Fibroblast of skin of back (primary cell): ENCODE results near the gene NCF2. TPM values are rescaled to one million over a fixed set of nuclear protein-coding genes. Genes with fewer than 3 reads are reported as not detected.
"Not testable (repeated sequence)": the region's sequence is repeated elsewhere in the genome, so short reads cannot be mapped to it uniquely, and the experiment has no call there.

Experiments
- DNase-seq: peaks from one replicate; pipeline ENCODE4 v3.0.0-alpha.2; 2013
- polyA plus RNA-seq, 2 experiments: library from polyadenylated mRNA; unstranded; fragments of 120-200 nt; gene quantifications; one replicate each; pipeline ENCODE4 v1.2.1, GENCODE V29; 2013; ENCODE audit not compliant: insufficient read length in 2 of 2

Gene NCF2, protein sequence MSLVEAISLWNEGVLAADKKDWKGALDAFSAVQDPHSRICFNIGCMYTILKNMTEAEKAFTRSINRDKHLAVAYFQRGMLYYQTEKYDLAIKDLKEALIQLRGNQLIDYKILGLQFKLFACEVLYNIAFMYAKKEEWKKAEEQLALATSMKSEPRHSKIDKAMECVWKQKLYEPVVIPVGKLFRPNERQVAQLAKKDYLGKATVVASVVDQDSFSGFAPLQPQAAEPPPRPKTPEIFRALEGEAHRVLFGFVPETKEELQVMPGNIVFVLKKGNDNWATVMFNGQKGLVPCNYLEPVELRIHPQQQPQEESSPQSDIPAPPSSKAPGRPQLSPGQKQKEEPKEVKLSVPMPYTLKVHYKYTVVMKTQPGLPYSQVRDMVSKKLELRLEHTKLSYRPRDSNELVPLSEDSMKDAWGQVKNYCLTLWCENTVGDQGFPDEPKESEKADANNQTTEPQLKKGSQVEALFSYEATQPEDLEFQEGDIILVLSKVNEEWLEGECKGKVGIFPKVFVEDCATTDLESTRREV
- polyA plus RNA-seq (2013, experiment 1 of 2; ENCODE audit: insufficient read length): 1.3 TPM
- polyA plus RNA-seq (2013, experiment 2 of 2; ENCODE audit: insufficient read length): 0.78 TPM

DNA sequence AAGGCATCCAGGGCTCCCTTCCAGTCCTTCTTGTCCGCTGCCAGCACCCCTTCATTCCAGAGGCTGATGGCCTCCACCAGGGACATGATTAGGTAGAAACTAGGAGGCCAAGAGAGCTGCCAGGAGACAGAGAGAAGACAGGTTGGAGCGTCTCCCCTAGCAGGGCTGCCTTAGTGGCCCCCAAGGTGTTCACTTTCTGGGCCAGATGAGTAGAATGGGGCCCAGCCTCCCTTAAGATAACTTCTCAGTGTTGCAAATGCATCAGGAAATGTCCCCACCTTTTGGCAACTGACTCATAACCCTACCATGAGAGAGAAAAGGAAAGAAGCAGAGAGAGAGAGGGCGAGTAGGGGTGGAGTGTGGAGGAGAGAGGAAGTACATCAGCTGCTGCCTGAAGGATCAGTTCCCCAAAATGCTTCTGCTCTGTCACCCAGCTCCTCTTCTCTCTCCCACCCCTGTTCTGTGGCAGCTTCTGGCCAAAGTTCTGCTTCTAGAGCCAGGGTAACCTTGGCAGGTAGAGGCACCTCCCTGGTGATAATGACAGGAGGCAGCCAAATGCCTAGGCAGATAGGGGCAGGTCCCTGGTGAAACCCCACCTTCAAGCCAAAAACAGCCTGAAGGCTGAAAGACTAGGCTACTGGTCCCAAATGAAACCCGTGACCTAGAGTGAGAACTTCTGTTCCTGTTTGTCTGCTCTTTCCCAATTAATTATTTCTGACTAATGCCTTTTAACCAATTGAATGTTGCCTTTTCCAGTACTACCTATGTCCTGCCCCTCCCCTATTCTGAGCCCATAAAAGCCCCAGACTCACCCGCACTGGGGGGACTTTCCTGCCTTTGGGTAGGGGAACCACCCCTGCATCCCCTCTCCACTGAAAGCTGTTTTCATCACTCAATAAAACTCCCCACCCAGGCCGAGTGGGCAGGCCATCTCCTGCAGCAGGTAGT is at the start of gene NCF2:
Gene NCF2, minus strand, starts transcription at position 216 of the 948 bp plus-strand sequence. Its CDS starts 130 bp downstream, at position 86.
- DNase-seq: no peak

DNA sequence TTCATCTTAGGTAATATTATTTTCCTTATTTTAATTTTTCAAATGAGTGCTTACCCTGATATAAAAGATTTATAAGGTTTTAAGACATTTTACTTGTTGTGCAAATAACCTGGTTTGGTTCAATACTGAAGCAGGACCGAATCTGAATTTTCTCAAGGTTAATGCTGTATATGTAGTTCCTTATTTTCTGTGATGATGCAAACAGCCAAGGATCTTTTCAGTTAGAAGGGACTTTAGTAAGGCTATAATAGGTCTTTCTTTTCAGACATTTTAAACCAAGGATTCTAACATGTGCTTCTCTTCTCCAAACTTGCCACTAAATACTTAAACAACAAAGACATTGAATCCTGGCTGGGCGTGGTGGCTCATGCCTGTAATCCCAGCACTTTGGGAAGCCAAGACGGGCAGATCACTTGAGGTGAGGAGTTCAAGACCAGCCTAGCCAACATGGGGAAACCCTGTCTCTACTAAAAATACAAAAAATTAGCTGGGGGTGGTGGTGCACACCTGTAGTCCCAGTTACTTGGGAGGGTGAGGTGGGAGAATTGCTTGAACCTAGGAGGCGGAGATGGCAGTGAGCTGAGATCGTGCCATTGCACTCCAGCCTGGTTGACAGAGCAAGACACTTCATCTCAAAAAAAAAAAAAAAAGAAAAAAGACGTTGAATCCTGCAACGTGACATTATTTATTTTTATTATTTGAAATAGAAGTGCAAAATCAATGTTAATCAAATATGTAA is 48.6 kb upstream of the NCF2 start:
- no peak for DNase-seq

DNA sequence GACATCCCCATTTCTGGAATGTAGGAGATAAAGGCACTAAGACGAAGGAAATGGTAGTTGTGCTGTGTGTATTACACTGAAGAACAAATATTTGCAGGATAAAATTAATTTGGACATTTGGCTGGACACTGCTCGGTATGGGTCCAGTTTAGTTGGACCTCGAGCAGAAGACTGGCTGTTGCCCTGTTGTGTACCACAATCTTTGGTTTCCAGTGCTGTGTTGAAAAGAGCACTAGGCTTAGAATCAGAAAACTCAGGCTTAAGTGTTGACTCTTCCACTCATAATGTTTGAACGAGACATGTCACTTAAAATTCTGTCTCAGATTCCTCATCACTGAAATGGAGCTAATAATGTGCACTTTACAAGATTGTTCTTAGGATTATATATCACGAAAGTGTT is 46.5 kb upstream of the NCF2 start:
- no peak for DNase-seq

DNA sequence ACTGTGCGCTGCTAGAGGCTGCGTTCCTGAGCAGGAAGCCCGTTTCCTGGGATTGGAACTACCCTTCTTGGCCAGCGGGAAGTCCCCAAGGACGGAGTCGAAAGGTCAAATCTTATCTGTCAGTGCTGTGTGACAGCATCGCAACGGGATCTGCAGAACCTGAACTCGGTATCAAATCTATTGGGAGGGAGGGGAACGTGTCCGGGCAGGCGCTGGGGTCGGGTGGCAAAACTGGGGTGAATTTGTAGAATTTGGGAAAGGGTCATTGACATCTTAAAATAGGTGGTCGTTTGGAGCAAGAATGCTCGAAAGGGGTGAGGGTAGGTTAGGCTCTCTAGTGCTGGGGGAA is 46.0 kb upstream of the NCF2 start:
- no peak for DNase-seq

DNA sequence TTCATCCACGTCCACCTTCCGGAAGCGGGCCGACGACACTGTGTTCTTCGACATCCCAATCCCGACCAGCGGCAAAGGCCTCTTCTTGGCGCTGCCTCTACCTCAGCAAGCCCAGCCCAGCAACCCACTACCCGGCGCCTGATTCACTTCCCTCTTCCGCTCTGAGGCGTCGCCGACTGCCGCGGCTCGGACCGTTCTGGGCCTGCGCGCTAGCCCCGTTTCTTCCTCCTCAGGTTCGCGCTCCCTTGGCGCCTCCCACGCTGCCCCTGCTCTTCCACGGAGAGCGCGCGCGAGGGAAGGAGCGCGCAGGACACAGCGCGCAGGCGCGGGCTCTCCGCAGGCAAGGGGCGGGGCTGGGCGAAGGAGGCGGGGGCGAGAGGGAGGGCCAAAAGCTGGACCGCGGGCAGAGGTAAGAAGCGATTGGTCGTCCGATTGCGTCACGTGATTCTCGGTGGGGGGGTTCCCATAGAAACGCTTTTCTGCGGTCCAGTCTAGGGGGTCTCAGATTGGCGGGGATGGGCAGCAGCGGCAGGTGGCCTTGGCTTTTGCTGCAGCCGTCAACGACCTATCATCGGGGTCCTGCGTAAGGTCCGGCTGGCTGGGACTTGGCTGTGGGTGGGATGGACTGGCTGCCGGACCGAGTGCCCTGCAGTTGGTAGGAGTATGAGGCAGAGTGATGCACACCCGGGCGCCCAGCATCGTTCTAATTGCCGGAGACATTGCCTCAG is 45.5 kb upstream of the NCF2 start, which contains the start of gene ARPC5:
Gene ARPC5, minus strand, starts transcription at position 178 of the 728 bp plus-strand sequence. Its CDS starts 124 bp downstream, at position 54.
- DNase-seq: peak; percentile 98

DNA sequence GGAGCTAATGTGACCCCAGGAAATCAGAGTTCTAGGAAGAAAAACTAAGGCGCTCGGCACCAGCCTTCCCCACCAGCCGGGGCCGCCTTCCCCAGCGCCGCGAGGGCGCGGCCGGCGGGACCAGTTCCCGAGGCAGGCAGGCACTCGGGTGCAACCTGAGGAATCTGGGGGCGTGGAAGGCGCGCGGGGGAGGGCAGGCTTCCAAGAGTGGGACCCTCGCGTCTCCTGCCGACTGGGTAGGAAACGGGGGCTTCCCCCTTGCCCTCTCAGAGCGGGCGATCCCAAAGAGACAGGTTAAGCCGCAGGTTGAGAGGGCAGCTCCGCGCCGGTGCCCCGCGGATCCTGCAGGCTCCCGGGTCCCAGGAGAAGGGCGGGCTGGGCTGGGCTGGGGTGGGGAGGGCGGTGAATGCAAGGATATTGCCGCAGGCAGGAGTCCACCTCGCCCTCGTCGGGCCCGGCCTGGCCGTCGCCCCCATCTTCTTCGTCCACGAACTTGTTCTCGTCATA is 44.9 kb upstream of the NCF2 start:
- DNase-seq: peak; percentile 42

DNA sequence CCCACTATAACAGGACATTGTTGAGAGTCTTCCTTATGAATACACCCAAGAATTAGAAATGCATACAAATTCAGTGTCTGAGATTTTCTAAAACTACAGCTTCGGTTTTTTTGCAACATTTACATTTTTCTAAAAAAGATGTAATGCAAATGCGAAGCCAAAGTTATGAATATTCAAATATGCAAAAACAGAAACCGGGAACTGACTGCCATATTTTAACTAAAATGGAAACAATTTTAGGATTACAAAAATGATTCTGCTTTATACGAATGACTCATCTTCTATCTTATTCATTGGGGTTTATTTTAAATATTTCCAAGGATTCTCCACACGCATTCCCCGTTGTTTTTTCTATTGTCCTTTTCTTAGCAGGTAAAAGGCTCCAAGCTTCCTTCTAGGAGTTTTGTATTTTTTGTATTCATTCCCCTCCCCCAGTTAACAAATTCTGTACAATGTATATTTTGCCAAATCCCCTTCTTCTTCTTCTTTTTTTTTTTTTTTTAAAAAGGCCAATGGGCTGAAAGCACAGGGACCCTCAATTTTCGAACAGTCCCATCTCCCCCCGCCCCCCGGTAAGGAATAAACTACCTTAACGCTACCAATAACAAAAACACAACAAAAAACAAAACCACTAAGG is 44.3 kb upstream of the NCF2 start:
- no peak for DNase-seq

DNA sequence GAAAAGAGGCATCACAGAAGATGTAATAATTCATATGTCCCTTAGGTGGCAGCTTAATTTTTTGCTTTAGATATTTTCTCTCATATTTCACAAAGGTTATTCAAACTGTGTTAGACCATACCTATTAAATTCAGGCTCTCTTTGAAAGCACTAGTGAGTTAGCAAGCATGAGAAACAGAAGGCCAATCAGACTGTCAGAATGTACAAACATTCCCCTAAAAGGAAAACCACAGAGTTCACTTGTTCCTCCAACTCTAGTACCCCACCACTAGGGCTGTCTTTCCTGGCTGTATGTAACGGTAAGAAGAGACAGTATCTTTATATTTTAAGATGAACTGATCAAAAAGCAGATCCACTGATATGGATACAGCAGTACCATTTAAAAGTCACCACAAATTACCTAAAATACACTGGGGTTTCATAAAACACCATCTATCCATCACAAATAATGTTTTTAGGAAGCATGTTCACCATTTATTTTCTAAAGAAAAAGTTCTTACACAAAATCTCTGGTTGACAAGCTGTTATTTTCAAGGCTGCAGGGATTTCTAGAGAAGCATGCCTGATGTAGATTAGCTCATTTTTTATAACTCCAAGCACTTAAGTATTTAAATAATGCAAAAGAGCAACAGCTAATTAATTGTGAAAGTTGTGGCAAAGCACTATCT is 43.6 kb upstream of the NCF2 start:
- DNase-seq: peak; percentile 95

DNA sequence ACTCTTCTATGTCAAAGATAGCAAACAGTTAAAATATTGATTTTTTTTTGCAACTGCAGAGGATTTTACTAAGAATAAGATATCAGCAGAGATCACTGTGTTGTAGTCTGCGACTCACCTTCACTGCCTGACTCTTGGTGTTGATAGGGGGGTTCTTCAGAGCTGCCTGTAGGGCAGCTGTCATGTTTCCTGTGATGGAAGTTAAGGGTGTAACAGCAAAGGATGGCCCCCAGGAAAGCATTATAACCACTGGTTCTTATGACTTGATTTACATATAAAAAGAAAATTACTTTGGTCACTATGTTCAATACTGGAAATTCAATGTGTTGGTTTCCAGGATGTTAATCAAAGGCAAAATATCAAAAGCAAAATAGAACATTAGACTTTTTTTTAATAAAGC is 42.7 kb upstream of the NCF2 start:
- DNase-seq: no peak

DNA sequence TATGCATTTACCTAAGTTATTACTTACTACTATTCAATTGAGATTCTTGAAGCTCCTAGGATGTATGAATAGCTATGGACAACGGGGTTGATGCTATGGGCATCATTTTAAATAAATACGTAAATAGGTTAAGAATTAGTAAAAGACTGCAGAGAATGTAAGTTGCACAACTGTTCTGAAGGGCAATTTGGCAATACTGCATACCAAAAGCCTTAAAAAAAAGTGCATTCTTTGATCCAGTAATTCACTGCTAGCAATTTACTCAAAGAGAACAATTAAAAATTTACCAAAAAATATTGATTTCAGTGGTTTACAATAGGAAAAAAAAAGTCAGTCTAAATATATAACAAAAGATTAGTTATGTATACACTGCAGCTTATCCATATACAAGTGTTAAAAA is 41.9 kb upstream of the NCF2 start:
- peak; percentile 47 for DNase-seq

DNA sequence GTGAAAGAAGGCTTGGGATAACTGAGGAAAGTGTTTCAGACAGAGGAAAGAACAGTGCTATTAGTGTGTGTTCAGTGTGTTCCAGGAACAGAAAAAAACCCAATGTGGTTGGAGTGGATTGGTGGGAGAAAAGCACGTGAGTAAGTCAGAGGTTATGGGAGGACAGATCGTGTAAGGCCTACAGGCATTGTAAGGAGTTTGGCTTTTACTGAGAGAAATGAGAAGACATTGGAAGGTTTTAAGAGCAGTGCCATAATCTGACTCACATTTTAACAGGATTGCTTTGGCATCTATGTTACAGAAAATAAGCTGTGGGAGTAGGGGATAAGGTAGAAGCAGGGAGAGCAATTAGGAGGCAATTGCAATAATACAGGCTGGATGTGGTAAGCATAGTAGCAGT is 40.5 kb upstream of the NCF2 start:
- no peak for DNase-seq

DNA sequence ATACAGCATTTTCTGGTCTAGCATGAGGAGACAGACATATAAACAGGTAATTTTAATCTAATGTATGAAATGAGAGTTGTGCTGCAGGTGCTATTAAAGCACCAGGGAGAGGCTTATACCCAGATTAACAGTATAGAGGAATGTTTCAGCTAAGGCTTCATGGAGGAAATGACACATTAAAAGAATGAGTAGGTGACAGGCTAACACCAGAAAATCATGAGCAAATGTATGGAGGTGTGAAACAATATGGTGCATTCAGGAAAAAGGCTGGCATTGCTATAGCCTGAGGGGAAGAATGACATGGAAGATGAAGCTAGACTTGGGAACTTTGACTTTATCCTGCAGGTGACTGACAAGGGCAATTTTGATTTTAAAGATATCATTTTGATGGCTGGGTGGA is 38.3 kb upstream of the NCF2 start:
- no peak for DNase-seq

DNA sequence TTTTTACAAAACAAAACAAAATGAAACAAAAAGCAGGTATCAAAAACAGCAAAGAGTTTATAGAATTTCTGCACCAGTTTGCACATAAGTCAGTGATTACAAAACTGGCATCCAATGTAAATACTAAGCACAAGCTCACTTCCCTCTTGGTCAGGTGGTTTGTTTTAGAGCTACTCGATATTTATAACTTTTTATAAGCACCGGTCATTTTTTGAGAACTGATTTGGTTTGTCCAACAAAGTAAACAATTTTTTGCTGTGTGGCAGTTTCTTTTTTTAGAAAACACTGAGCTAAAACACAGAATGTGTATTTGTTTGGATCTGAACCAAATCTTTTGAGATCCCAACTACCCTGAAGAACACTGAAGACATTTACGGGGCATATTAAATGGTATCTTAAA is 36.0 kb upstream of the NCF2 start:
- DNase-seq: not testable (repeated sequence)

DNA sequence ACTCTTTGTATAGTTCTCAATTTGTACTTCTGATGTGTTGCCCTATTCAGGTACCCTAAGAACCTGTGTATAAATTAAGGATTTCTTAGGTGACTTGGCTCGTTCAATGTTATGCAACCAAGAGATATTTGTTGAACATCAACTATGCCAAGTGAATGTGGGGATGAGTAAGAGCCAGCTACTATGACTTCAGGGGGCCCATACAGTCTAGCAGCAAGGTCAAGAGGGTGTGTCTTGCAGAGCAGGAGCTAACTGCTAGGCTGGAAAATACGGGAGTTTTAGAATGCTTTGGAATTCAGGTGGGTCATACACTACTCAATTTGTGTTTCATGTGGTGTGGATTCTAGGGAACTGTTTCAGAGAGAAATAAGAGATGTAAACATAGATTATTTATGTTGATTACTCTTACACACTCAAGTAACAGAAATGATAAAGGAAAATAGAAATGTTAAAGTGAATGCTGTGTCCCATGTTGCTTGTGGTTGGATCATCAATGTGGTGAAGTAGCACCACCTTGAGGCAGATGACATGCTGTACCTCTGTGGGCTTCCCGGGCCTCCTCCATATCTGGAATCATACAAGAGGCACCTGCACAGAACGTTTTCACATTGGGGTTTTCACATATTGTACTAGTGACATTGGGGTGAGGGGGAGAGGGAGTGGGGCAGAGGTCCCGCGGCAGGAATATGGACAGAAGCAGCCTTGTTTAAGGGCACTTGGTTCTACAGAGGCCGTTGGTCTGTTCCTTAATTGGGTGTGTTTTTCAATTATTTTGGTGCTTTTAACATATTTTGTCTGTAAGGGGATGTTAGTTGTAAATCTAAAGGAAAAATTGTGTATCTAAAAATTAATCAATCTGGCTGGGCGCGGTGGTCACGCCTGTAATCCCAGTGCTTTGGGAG is 32.9 kb upstream of the NCF2 start:
- DNase-seq: peak; percentile 69

DNA sequence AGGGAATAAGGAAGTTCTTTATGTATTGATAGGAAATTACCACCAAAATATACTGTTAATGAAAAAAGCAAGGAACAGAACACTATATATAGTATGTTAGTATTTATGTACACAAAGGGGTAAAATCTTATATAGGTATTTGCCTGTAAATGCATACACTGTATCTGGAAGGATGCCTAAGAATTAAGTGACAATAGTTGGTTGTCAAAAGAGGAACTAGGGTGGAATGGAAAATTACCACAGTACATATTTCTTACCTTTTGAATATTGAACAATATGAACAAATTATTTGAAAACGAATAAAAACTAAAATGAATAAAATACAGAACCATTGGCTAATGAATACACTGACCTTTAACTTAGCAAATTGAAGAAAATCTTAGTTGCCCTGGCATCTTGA is 31.8 kb upstream of the NCF2 start:
- DNase-seq: no peak

DNA sequence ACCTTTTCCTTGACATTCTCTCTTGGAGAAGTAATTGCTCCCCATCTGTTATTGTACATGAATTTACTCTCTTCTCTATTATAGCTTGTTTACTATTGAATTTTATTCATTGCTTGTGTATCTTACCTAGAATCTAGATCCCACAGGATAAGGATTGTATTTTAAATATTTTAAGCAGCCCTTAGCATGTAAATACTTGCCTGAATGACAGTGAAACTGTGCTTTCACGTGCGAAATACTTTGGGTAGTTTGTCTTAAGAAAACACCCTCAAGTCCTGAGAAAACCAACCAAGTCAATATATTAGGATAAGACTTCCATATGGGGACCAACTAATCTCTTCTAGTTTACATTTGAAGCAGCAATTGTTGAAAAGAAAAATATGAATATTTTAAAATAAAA is 30.1 kb upstream of the NCF2 start:
- no peak for DNase-seq

DNA sequence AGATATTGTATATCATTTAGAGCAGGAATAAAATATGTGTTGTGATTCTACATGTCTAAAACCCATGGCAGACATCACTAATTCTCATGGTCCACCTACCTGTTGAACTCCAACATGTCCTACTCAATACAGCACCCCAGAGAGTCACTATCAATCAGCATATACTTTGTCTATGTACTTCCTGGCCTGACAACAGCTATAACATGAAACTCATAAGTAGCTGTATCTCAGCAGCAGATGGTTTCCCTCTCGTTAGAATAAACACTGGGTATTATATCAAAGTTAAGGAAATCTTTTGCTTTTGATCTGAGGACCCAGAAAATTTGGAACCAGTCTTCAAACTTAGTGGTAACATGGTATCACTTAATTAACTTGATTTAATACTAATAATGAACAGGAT is 29.5 kb upstream of the NCF2 start:
- no peak for DNase-seq

DNA sequence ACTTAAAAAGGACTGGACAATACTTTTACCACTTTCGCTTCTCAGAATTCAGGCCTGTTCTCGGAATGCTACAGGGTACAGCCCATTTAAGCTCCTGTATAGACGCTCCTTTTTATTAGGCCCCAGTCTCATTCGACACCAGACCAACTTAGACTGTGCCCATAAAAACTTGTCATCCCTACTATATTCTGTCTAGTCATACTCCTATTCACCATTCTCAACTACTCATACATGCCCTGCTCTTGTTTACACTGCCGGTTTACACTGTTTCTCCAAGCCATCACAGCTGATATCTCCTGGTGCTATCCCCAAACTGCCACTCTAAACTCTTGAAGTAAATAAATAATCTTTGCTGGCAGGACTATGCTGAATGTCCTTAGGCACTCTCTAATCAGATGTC is 27.9 kb upstream of the NCF2 start:
- DNase-seq: not testable (repeated sequence)

DNA sequence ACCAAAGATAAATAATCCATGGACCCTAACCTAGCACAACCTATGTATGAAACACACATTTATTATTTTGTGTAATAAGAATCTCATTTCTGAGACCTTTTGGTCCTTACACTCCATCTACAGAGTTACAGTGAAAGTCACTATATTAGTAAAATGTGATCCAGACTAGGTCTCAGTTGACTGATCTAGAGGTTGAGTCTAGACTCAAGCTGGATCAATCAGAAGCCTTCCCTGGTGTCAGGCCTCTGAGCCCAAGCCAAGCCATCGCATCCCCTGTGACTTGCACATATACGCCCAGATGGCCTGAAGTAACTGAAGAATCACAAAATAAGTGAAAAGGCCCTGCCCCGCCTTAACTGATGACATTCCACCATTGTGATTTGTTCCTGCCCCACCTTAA is 22.7 kb upstream of the NCF2 start:
- not testable (repeated sequence) for DNase-seq
